Breast epithelium (tissue), 4 donors: ENCODE measurements around the gene ARHGEF12. TPM values are rescaled to one million over a fixed set of nuclear protein-coding genes. Genes with fewer than 3 reads are reported as not detected.

ENCODE experiments used
- DNase-seq, 2 donors: peaks; one replicate each; pipeline ENCODE4 v3.0.0-alpha.2; 2019; ENCODE audit warnings: low spot score in 2 of 2
- H3K27ac ChIP-seq, 2 donors: fragments of 200-600 bp; sonication (generic) in 1 of 2; one replicate each; pipeline ENCODE4 v1.5.1; 2016 to 2019; ENCODE audit warnings: mild to moderate bottlenecking in 1 of 2
- H3K27me3 ChIP-seq, 2 donors: fragments of 200-600 bp; sonication (generic) in 1 of 2; one replicate each; pipeline versions ENCODE4 v1.5.1 to v1.6.0; 2017 to 2019; ENCODE audit warnings: control low read depth in 1 of 2, mild to moderate bottlenecking in 1 of 2
- H3K36me3 ChIP-seq: fragments of 200-600 bp; one replicate; pipeline ENCODE4 v1.5.1; 2019
- H3K4me1 ChIP-seq, 2 donors: fragments of 200-600 bp; sonication (generic); one replicate each; pipeline ENCODE4 v1.5.1; 2016 to 2019; ENCODE audit warnings: control low read depth in 1 of 2
- H3K4me3 ChIP-seq, 3 donors: fragments of 200-600 bp; sonication (generic); 1 replicate in 2 of 3; 2 replicates in 1 of 3; pipeline ENCODE4 v1.5.1; 2016 to 2019; ENCODE audit warnings: mild to moderate bottlenecking in 3 of 3, moderate library complexity in 2 of 3
- H3K9me3 ChIP-seq, 2 donors: fragments of 200-600 bp; sonication (generic) in 1 of 2; one replicate each; pipeline ENCODE4 v1.5.1; 2016 to 2019; ENCODE audit warnings: control low read depth in 1 of 2
- CTCF ChIP-seq, 3 donors: fragments of 450-650 bp; IDR thresholded peaks; one replicate each; pipeline ENCODE4 v1.5.1; 2016 to 2017; ENCODE audit warnings: antibody characterized with exemption in 3 of 3, mild to moderate bottlenecking in 3 of 3, moderate library complexity in 3 of 3
- POLR2A ChIP-seq: fragments of 450-650 bp; IDR thresholded peaks from one replicate; pipeline ENCODE4 v1.6.1; 2016; ENCODE audit warnings: antibody characterized with exemption, mild to moderate bottlenecking, moderate library complexity
- POLR2AphosphoS5 ChIP-seq, 3 donors: sonication (generic); formaldehyde crosslinking; IDR thresholded peaks; one replicate each; pipeline ENCODE4 v1.6.1; 2017; ENCODE audit warnings: antibody characterized with exemption in 3 of 3
- intact Hi-C: fragments of 100-400 bp; cut with DNase I; formaldehyde crosslinking; loops from one replicate; pipeline ENCODE4 v1.15.1; 2023; ENCODE audit warnings: low total_unique reads
- total RNA-seq, 3 donors: library from RNA; depleted of rRNA; stranded (reverse); fragments of >200 nt; gene quantifications; one replicate each; pipeline ENCODE4 v1.1.0, GENCODE V29; 2016

Gene ARHGEF12
- total RNA-seq, 3 donors from 2014 or later, result 83.4 to 192 (median 145) TPM

GRCh38 chr11:120400564-120401364, 64.6 kb downstream of the ARHGEF12 start:
- Histone ChIP-seq H3K9me3 (no peaks in the 10 kb centered on the region), H3K4me3 (no peak overlapping the region), H3K27ac (peak overlapping the region; percentile 6 to 39), H3K4me1 (peaks cover 0 to 18% of the 10 kb centered on the region in 2 donors), H3K27me3 (no peaks in the 10 kb centered on the region), H3K36me3 (no peaks in the 10 kb centered on the region)
- intact Hi-C loops, result no loop called here
- TF ChIP-seq CTCF (IDR thresholded peaks at IDR 0.05) (no peak), POLR2A (no peak), POLR2AphosphoS5 (IDR thresholded peaks at IDR 0.05) (no peak)
- no peak for DNase-seq

- Histone ChIP-seq H3K9me3 (no peaks in the 10 kb centered on the region), H3K27ac (peak overlapping the region in 1 of 2 donors; percentile 6), H3K27me3 (no peaks in the 10 kb centered on the region), H3K4me1 (peaks cover 0 to 18% of the 10 kb centered on the region in 2 donors), H3K4me3 (no peak overlapping the region), H3K36me3 (no peaks in the 10 kb centered on the region)
- TF ChIP-seq POLR2A (no peak), POLR2AphosphoS5 (IDR thresholded peaks at IDR 0.05) (no peak), CTCF (IDR thresholded peaks at IDR 0.05) (no peak)
- intact Hi-C loops, result no loop called here
- DNase-seq, result no peak
These were observed 65.3 kb downstream of the ARHGEF12 start for GRCh38 chr11:120401506-120401905.

- H3K27me3 ChIP-seq, result no peaks in the 10 kb centered on the region
- TF ChIP-seq CTCF (IDR thresholded peaks at IDR 0.05), result no peak
- no peak for TF ChIP-seq POLR2AphosphoS5 (IDR thresholded peaks at IDR 0.05)
- no peak for TF ChIP-seq POLR2A
- H3K4me1 ChIP-seq, result peaks cover 0 to 18% of the 10 kb centered on the region in 2 donors
- H3K27ac ChIP-seq, result no peak overlapping the region
- intact Hi-C loops, result no loop called here
- H3K36me3 ChIP-seq, result no peaks in the 10 kb centered on the region
- H3K4me3 ChIP-seq, result no peak overlapping the region
- no peak for DNase-seq
- H3K9me3 ChIP-seq, result no peaks in the 10 kb centered on the region
These were observed 67.8 kb downstream of the ARHGEF12 start for GRCh38 chr11:120403966-120404365.

- Histone ChIP-seq H3K36me3 (no peaks in the 10 kb centered on the region), H3K27me3 (no peaks in the 10 kb centered on the region), H3K4me3 (no peak overlapping the region), H3K9me3 (no peaks in the 10 kb centered on the region), H3K4me1 (peaks cover 0 to 18% of the 10 kb centered on the region in 2 donors), H3K27ac (no peak overlapping the region)
- no peak for DNase-seq
- TF ChIP-seq POLR2A (no peak), POLR2AphosphoS5 (IDR thresholded peaks at IDR 0.05) (no peak), CTCF (IDR thresholded peaks at IDR 0.05) (no peak)
- intact Hi-C loops, result no loop called here
These were observed 68.3 kb downstream of the ARHGEF12 start for GRCh38 chr11:120404495-120404894.

GRCh38 chr11:120409655-120410054, 73.4 kb downstream of the ARHGEF12 start:
- TF ChIP-seq POLR2A, result no peak
- no peak for TF ChIP-seq CTCF (IDR thresholded peaks at IDR 0.05)
- TF ChIP-seq POLR2AphosphoS5 (IDR thresholded peaks at IDR 0.05), result no peak
- intact Hi-C loops, result no loop called here

More at GRCh38 chr11:120409655-120410054, 73.4 kb downstream of the ARHGEF12 start:
- Histone ChIP-seq H3K36me3 (no peaks in the 10 kb centered on the region), H3K4me1 (no peaks in the 10 kb centered on the region), H3K4me3 (no peak overlapping the region), H3K27me3 (no peaks in the 10 kb centered on the region), H3K9me3 (no peaks in the 10 kb centered on the region), H3K27ac (no peak overlapping the region)
- DNase-seq, result no peak
